Testis (tissue), 3 donors: ENCODE results near the gene MRPL52. TPM values are rescaled to one million over a fixed set of nuclear protein-coding genes. Genes with fewer than 3 reads are reported as not detected.
A peak's percentile ranks its signal among the peaks of the same experiment; 100 is the strongest.

Experiments
- DNase-seq: peaks from one replicate; pipeline ENCODE4 v3.0.0-alpha.2; 2019
- H3K27ac ChIP-seq, 2 donors: fragments of 200-600 bp; sonication (generic); one replicate each; pipeline ENCODE4 v1.5.1; 2019
- H3K27me3 ChIP-seq: fragments of 200-600 bp; sonication (generic); one replicate; pipeline ENCODE4 v1.5.1; 2019
- H3K36me3 ChIP-seq: fragments of 200-600 bp; sonication (generic); one replicate; pipeline ENCODE4 v1.5.1; 2017; ENCODE audit warnings: low read depth; ENCODE audit errors: missing control alignments
- H3K4me1 ChIP-seq: fragments of 200-600 bp; sonication (generic); one replicate; pipeline ENCODE4 v1.5.1; 2019
- H3K4me3 ChIP-seq, 2 donors: fragments of 200-600 bp; sonication (generic); one replicate each; pipeline ENCODE4 v1.5.1; 2017 to 2019
- H3K9me3 ChIP-seq: fragments of 200-600 bp; sonication (generic); one replicate; pipeline ENCODE4 v1.5.1; 2017
- POLR2A ChIP-seq: fragments of 450-650 bp; IDR thresholded peaks from one replicate; pipeline ENCODE4 v1.6.1; 2017; ENCODE audit warnings: antibody characterized with exemption, mild to moderate bottlenecking, moderate library complexity
- WGBS, 2 donors: methylation state at CpG; one replicate each; pipeline ENCODE4 v1.1.5; 2018; 5-methylcytosine and 5-hydroxymethylcytosine counted together
- intact Hi-C: fragments of 100-400 bp; cut with DNase I; formaldehyde crosslinking; loops from one replicate; pipeline ENCODE4 v1.15.1; 2023; ENCODE audit warnings: low total_unique reads
- polyA plus RNA-seq: library from polyadenylated mRNA; stranded (reverse); fragments of 350-450 nt; fragmentation: Illumina TruSeq; extraction: RNeasy Lipid Tissue Mini Kit (QIAGEN cat#74804); gene quantifications from one replicate; pipeline ENCODE4 v1.2.3, GENCODE V29; 2014; ENCODE audit warnings: low read depth, low replicate concordance; ENCODE audit not compliant: insufficient read depth
- total RNA-seq, 2 donors: library from RNA; depleted of rRNA; stranded (reverse); fragments of >200 nt; gene quantifications; one replicate each; pipeline ENCODE4 v1.2.3, GENCODE V29; 2016
- TF ChIP-seq, protein P1 (sequence below), 3 experiments: fragments of 450-650 bp in 2 of 3; fragments of 200-600 bp in 1 of 3; sonication (generic) in 1 of 3; IDR thresholded peaks; one replicate each; pipeline ENCODE4 v1.5.1; 2016 to 2019; ENCODE audit warnings: antibody characterized with exemption in 3 of 3, mild to moderate bottlenecking in 2 of 3, moderate library complexity in 1 of 3

Gene MRPL52
- total and polyA plus RNA-seq, 3 donors from 2014 or later, result 31.1 to 77.0 (median 47.0) TPM

DNA sequence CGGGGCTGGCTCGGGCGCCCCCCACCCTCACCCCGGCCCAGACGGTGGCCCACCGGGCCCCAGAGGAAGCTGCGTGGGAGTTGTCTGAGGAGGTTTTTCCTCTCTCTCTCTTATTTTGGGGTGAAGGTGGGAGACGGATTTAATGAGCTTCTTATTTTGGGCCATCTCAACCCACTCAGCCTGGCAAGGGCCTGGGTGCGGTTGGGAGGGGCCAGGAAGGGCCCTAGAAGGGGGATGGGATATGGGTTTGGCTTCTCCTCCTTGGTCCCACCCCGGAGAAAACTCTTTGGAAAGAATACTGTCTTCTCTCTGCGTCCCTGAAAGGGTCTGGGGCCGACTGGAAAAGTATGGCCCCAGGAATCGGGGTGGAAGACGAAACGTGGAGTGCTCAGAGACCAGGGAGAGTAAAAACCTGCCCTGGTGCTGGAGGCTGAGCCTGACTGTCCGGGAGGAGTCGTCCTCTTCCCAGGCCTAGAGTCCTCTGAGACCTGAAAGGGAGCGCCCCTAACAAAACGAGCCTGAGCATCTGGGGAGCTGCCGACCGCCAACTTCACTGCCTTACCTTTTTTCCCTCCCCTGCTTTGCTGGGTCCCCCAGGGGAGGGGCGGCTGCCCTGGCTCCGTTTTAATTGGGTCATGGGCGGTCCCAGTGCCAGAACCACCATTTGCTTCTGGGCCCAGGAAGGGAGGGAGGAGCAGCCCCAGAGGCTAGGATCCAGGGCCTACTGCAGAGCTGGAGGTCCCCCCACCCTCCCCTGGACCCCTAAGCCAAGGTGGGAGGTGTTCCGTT, 8.3 kb downstream of the MRPL52 start:
- Histone ChIP-seq H3K9me3 (no peaks in the 10 kb centered on the region), H3K36me3 (no peaks in the 10 kb centered on the region), H3K4me3 (peak overlapping the region; percentile 69 to 92), H3K27me3 (no peaks in the 10 kb centered on the region), H3K4me1 (peaks cover 7% of the 10 kb centered on the region), H3K27ac (peak overlapping the region; percentile 95)
- DNase-seq, result peak; percentile 62
- WGBS, 2 donors, result 10 to 19% methylated on average over 14 to 25 of the region's 25 CpGs
- TF ChIP-seq, protein P1, sequence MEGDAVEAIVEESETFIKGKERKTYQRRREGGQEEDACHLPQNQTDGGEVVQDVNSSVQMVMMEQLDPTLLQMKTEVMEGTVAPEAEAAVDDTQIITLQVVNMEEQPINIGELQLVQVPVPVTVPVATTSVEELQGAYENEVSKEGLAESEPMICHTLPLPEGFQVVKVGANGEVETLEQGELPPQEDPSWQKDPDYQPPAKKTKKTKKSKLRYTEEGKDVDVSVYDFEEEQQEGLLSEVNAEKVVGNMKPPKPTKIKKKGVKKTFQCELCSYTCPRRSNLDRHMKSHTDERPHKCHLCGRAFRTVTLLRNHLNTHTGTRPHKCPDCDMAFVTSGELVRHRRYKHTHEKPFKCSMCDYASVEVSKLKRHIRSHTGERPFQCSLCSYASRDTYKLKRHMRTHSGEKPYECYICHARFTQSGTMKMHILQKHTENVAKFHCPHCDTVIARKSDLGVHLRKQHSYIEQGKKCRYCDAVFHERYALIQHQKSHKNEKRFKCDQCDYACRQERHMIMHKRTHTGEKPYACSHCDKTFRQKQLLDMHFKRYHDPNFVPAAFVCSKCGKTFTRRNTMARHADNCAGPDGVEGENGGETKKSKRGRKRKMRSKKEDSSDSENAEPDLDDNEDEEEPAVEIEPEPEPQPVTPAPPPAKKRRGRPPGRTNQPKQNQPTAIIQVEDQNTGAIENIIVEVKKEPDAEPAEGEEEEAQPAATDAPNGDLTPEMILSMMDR (IDR thresholded peaks at IDR 0.05), result no peak
- no peak for TF ChIP-seq POLR2A
- intact Hi-C loops, result no loop called here

DNA sequence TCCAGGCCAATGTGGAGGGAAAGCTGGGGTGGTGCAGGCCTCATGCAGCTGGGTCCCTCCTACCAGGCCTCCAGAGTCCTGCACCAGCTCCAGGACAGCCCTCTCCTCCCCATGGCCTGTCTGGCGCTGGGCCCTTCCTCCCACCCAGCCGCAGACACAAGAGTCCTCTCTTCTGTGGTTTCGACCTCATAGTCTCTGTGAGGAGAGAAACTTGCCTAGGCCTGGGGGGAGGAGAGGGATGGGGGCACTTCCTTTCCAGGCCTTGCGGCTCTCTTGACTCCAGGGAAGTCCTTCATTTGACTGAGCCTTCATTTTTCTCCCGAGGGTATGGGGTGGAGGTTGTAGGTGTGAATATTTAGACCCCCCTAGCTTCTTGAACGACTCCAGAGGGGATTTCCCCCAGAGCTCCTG, 8.9 kb downstream of the MRPL52 start:
- intact Hi-C loops, result no loop called here
- H3K4me1 ChIP-seq, result peaks cover 7% of the 10 kb centered on the region
- no peaks in the 10 kb centered on the region for H3K27me3 ChIP-seq
- 28 to 36% methylated on average over 3 to 6 of the region's 6 CpGs for WGBS, 2 donors
- peak overlapping the region; percentile 95 for H3K27ac ChIP-seq
- no peak for DNase-seq
- H3K4me3 ChIP-seq, result peak overlapping the region in 1 of 2 donors; percentile 92
- no peaks in the 10 kb centered on the region for H3K9me3 ChIP-seq
- H3K36me3 ChIP-seq, result no peaks in the 10 kb centered on the region
- no peak for TF ChIP-seq POLR2A
- TF ChIP-seq, protein P1 (IDR thresholded peaks at IDR 0.05), result no peak

DNA sequence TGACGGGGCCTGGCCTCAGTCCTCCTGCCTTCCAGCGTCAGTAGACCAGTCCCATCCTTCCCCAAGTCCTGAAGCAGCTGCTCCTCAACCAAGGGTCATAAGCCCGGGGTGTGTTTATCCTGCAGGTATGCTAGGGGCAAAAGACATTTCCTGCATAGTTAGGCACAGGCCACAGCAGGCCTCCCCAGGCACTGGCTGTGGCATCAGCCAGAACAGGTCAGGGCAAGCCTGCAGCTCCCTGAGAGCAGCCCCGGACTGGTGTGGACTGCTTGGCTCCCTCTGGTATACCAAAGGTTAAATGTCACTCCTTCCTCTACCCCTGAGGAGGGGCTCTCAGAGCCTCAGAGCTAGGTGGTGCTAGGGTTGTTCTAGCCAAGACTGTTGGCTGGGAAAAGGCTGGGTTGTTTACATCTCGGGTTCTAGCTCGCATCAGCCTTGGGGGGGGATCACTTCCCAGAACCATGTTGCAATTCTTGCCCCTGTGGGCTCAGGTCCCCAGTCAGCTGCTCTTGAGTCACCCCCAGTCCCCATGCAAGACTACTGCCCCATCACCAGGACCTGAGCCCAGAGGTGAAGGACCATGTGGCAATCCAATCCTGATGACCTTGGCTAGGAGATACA, 9.6 kb downstream of the MRPL52 start:
- peaks cover 7% of the 10 kb centered on the region for H3K4me1 ChIP-seq
- H3K27me3 ChIP-seq, result no peaks in the 10 kb centered on the region
- intact Hi-C loops, result no loop called here
- H3K9me3 ChIP-seq, result no peaks in the 10 kb centered on the region
- TF ChIP-seq, protein P1 (IDR thresholded peaks at IDR 0.05), result no peak
- no peak for TF ChIP-seq POLR2A
- peak overlapping the region in 1 of 2 donors; percentile 92 for H3K4me3 ChIP-seq
- no peak for DNase-seq
- 49 to 52% methylated on average over 6 of the region's 6 CpGs for WGBS, 2 donors
- H3K36me3 ChIP-seq, result no peaks in the 10 kb centered on the region
- H3K27ac ChIP-seq, result peak overlapping the region; percentile 95

DNA sequence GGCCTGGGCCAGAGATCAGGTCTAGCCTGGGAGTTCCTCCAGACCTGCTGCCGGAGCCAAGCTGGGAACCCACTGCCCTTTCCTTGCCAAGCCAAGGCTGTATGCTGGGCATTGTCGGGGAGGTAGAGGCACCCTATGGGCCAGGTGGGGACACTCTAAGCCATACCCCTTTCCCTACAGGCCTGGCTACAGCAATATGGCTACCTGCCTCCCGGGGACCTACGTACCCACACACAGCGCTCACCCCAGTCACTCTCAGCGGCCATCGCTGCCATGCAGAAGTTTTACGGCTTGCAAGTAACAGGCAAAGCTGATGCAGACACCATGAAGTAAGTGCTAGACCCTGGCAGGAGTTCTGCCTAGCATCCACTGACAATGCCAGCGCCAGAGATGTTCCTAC, 11.6 kb downstream of the MRPL52 start:
- no peak for DNase-seq
- intact Hi-C loops, result no loop called here
- no peaks in the 10 kb centered on the region for H3K9me3 ChIP-seq
- H3K4me1 ChIP-seq, result peaks cover 17% of the 10 kb centered on the region
- 87 to 92% methylated on average over 9 of the region's 9 CpGs for WGBS, 2 donors
- H3K36me3 ChIP-seq, result no peaks in the 10 kb centered on the region
- H3K27ac ChIP-seq, result no peak overlapping the region
- H3K27me3 ChIP-seq, result no peaks in the 10 kb centered on the region
- no peak overlapping the region for H3K4me3 ChIP-seq
- TF ChIP-seq, protein P1 (IDR thresholded peaks at IDR 0.05), result no peak
- TF ChIP-seq POLR2A, result no peak
